Glutamatergic neuron (in vitro differentiated cells): Measurements from ENCODE around the gene UBE2E2. TPM values are rescaled to one million over a fixed set of nuclear protein-coding genes. Genes with fewer than 3 reads are reported as not detected.

ENCODE experiments used
- DNase-seq: peaks from one replicate; pipeline ENCODE4 v3.0.0; 2022
- H3K27ac Mint-ChIP-seq: one replicate; pipeline ENCODE4 v1.8.0; 2020; ENCODE audit warnings: mild to moderate bottlenecking, mixed read lengths, inconsistent platforms; ENCODE audit not compliant: unreplicated experiment
- H3K27me3 Mint-ChIP-seq: one replicate; pipeline ENCODE4 v1.8.0; 2020; ENCODE audit warnings: mild to moderate bottlenecking, moderate library complexity, mixed read lengths, inconsistent platforms; ENCODE audit not compliant: unreplicated experiment
- H3K36me3 Mint-ChIP-seq: one replicate; pipeline ENCODE4 v1.8.0; 2020; ENCODE audit warnings: mild to moderate bottlenecking, mixed read lengths, inconsistent platforms; ENCODE audit not compliant: unreplicated experiment
- H3K4me1 Mint-ChIP-seq: one replicate; pipeline ENCODE4 v1.8.0; 2020; ENCODE audit warnings: mild to moderate bottlenecking, low read depth, mixed read lengths, inconsistent platforms; ENCODE audit not compliant: unreplicated experiment
- H3K4me3 Mint-ChIP-seq: one replicate; pipeline ENCODE4 v1.8.0; 2020; ENCODE audit warnings: mild to moderate bottlenecking, mixed read lengths, inconsistent platforms; ENCODE audit not compliant: unreplicated experiment
- H3K9me3 Mint-ChIP-seq: one replicate; pipeline ENCODE4 v1.8.0; 2020; ENCODE audit warnings: mild to moderate bottlenecking, moderate library complexity, mixed read lengths, inconsistent platforms; ENCODE audit not compliant: unreplicated experiment
- CTCF ChIP-seq: fragments of 200-600 bp; sonication (generic); IDR thresholded peaks from one replicate; pipeline ENCODE4 v1.5.0; 2021; ENCODE audit not compliant: partially characterized antibody, unreplicated experiment
- total RNA-seq: library from RNA; stranded (reverse); fragmentation: NEBNext Ultra II Directional; extraction: Animal tissue kit (Norgen Biotek cat#: 25700); gene quantifications from one replicate; pipeline ENCODE4 v1.2.1, GENCODE V29; 2021; ENCODE audit not compliant: unreplicated experiment

The UBE2E2 gene
- total RNA-seq, 1 donor from 2014 or later = 40.6 TPM

GRCh38 chr3:23619705-23620637, 416.8 kb downstream of the UBE2E2 start:
- H3K9me3 Mint-ChIP-seq = no peaks in the 10 kb centered on the region
- peaks cover 2% of the 10 kb centered on the region for H3K27me3 Mint-ChIP-seq
- H3K4me3 Mint-ChIP-seq = no peak overlapping the region
- DNase-seq = no peak
- no peak overlapping the region for H3K27ac Mint-ChIP-seq
- TF ChIP-seq CTCF = no peak
- H3K4me1 Mint-ChIP-seq = no peaks in the 10 kb centered on the region
- peaks cover 6% of the 10 kb centered on the region for H3K36me3 Mint-ChIP-seq

- no peak overlapping the region for H3K4me3 Mint-ChIP-seq
- DNase-seq = no peak
- H3K36me3 Mint-ChIP-seq = peaks cover 6% of the 10 kb centered on the region
- H3K27ac Mint-ChIP-seq = no peak overlapping the region
- H3K9me3 Mint-ChIP-seq = no peaks in the 10 kb centered on the region
- no peak for TF ChIP-seq CTCF
- H3K4me1 Mint-ChIP-seq = no peaks in the 10 kb centered on the region
- H3K27me3 Mint-ChIP-seq = peaks cover 2% of the 10 kb centered on the region
Observed at GRCh38 chr3:23620638-23621015, 417.5 kb downstream of the UBE2E2 start.

DNA sequence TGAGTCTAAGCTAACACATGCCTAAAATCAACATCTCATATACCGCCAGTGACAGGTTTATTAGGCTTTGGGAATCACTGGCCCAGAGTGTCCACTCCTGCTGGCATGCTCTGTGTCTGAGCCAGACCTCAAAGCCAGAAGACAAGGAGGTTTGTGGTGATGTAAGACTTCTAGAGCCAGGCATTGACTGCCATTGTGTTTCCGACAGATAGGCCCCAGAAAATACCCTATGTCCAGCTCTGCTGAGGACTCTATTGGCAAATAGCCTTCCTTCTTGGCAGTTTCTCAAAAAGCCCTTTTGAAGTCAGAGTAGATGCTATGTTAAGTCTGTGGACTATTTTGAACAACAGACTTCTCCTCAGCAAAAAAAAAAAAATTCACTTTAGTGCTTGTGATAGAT, 420.7 kb downstream of the UBE2E2 start:
- no peaks in the 10 kb centered on the region for H3K4me1 Mint-ChIP-seq
- no peak for DNase-seq
- H3K27ac Mint-ChIP-seq = no peak overlapping the region
- no peak overlapping the region for H3K4me3 Mint-ChIP-seq
- no peaks in the 10 kb centered on the region for H3K9me3 Mint-ChIP-seq
- no peak for TF ChIP-seq CTCF
- H3K36me3 Mint-ChIP-seq = peaks cover 6% of the 10 kb centered on the region
- peaks cover 2% of the 10 kb centered on the region for H3K27me3 Mint-ChIP-seq

- Mint-ChIP-seq H3K9me3 (no peaks in the 10 kb centered on the region), H3K36me3 (peaks cover 6% of the 10 kb centered on the region), H3K27ac (no peak overlapping the region), H3K4me3 (no peak overlapping the region), H3K4me1 (no peaks in the 10 kb centered on the region), H3K27me3 (peaks cover 2% of the 10 kb centered on the region)
- TF ChIP-seq CTCF = no peak
- DNase-seq = no peak
Observed at GRCh38 chr3:23624305-23624704, 421.2 kb downstream of the UBE2E2 start.

DNA sequence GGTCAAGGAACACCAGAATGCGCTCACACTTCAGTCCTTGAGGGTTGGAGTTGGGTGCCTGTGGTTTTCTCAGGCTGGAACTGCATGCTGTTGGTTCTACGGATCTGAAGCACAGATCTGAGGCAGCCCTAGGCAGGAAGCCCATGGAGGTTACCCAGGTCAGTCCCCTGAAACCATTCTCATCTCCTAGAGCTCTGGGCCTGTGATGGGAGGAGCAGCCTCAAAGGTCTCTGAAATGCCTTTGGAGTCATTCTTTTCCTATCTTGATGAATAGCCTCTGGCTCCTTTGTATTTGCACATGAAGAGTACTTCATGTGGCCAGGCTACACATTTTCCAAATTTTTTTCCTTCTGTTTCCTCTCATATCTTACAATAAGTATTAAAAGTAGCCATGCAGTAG, 423.3 kb downstream of the UBE2E2 start:
- Mint-ChIP-seq H3K36me3 (peaks cover 6% of the 10 kb centered on the region), H3K9me3 (peaks cover 2% of the 10 kb centered on the region), H3K4me3 (no peak overlapping the region), H3K27me3 (no peaks in the 10 kb centered on the region), H3K4me1 (no peaks in the 10 kb centered on the region), H3K27ac (no peak overlapping the region)
- no peak for DNase-seq
- no peak for TF ChIP-seq CTCF
